A549 (cell line): ENCODE results near the gene CBFB.

Experiments used
- SMC3 ChIP-seq: fragments of >200 bp; sonication (Bioruptor Twin); formaldehyde crosslinking; IDR thresholded peaks from 3 replicates; pipeline ENCODE4 v1.6.1; 2018; ENCODE audit warnings: inconsistent platforms
- TF ChIP-seq, protein P1 (sequence below): fragments of >200 bp; sonication (Bioruptor Twin); formaldehyde crosslinking; IDR thresholded peaks from 3 replicates; pipeline ENCODE4 v1.5.1; 2016

DNA sequence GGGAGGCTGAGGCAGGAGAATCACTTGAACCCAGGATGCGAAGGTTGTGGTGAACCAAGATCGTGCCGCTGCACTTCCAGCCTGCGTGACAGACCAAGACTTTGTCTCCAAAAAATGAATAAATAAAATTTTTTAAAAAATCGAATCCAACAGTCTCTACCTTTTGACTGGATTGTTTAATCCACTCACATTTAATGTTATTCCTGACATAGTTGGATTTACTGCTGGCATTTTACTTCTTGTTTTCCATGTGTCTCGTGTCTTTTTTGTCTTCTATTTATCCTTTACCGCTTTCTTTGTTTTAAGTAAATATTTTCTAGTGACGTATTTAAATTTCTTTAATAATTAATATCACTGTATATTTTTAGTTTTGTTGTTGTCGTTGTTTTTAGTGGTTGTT is 45.9 kb upstream of the CBFB start:
- TF ChIP-seq, protein P1, sequence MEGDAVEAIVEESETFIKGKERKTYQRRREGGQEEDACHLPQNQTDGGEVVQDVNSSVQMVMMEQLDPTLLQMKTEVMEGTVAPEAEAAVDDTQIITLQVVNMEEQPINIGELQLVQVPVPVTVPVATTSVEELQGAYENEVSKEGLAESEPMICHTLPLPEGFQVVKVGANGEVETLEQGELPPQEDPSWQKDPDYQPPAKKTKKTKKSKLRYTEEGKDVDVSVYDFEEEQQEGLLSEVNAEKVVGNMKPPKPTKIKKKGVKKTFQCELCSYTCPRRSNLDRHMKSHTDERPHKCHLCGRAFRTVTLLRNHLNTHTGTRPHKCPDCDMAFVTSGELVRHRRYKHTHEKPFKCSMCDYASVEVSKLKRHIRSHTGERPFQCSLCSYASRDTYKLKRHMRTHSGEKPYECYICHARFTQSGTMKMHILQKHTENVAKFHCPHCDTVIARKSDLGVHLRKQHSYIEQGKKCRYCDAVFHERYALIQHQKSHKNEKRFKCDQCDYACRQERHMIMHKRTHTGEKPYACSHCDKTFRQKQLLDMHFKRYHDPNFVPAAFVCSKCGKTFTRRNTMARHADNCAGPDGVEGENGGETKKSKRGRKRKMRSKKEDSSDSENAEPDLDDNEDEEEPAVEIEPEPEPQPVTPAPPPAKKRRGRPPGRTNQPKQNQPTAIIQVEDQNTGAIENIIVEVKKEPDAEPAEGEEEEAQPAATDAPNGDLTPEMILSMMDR = no peak
- no peak for TF ChIP-seq SMC3
